Measurements from ENCODE around the gene LRRC8B.
"Not testable (repeated sequence)": the region's sequence is repeated elsewhere in the genome, so short reads cannot be mapped to it uniquely, and the experiment has no call there.

The LRRC8B gene

GRCh38 chr1:89524369-89525168 is at the start of gene LRRC8B:
Gene LRRC8B (plus strand): TSS chr1:89524829. CDS start chr1:89582651, 57,822 bp downstream.
- Mint-ChIP-seq H3K27me3 (no peaks in the 10 kb centered on the region), H3K27ac (no peak within 1 kb of the TSS), H3K9me3 (peaks cover 7% of the 10 kb centered on the region), H3K36me3 (ENCODE audit: low read depth) (peaks cover 25% of the 10 kb centered on the region), H3K4me1 (peaks cover 41% of the 10 kb centered on the region), H3K4me3 (no peak within 1 kb of the TSS)
- DNase-seq = peak; percentile 91
- ATAC-seq = peak; percentile 66

DNA sequence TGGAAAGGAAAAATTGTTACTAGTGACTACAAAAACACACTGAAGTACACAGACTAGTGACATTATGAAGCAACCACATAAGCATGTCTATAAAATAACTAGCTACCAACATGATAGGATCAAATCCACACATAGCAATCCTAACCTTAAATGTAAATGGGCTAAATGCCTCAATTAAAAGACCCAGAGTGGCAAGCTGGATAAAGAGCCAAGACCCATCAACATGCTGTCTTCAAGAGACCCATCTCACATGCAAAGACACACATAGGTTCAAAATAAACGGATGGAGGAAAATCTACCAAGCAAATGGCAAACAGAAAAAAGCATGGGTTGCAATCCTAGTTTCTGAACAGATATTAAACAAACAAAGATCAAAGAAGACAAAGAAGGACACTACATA is 49.4 kb upstream of the LRRC8B start:
- Mint-ChIP-seq H3K27ac (no peak overlapping the region), H3K9me3 (peaks cover 32% of the 10 kb centered on the region), H3K4me3 (no peak overlapping the region), H3K27me3 (peaks cover 6% of the 10 kb centered on the region), H3K4me1 (no peaks in the 10 kb centered on the region), H3K36me3 (ENCODE audit: low read depth) (peaks cover 9% of the 10 kb centered on the region)
- DNase-seq (no peak), ATAC-seq (no peak)

GRCh38 chr1:89476072-89476471 is 48.6 kb upstream of the LRRC8B start:
- Mint-ChIP-seq H3K9me3 (peaks cover 36% of the 10 kb centered on the region), H3K4me1 (no peaks in the 10 kb centered on the region), H3K27ac (no peak overlapping the region), H3K36me3 (ENCODE audit: low read depth) (peaks cover 9% of the 10 kb centered on the region), H3K4me3 (no peak overlapping the region), H3K27me3 (peaks cover 4% of the 10 kb centered on the region)
- ATAC-seq (no peak), DNase-seq (no peak)

DNA sequence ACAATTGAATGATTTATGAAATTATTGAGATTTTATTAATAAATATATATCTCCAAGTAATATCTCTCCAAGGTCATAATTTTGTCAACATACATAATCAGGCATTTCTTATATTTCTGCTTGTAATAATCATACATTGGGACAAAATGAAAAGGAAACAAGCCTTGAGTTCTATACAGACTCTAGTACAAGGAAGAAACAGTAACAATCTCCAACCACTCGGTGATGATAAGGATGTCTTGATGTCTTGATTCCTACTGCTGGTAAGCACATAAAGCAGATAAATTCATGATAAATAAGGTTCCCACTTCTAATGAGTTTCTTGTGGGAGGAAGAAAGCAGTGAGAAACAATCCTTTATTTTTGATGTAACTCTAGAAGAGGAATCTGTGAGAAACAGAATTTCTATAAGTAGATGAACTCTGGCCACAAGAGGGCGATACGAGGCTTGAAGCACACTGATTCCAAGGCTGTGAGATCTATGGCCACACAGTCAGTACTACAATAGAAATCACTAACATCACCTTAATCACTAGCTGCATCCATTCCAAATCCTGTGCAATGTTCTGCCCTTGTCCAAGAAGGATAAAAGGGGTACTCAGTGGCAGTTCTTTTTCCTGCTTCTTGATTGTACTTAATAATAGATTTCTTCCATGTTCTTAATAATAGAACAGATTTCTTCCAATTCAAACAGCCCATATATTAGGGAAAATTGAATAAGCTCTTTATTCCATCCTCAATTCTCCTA is 41.4 kb upstream of the LRRC8B start:
- Mint-ChIP-seq H3K9me3 (peaks cover 20% of the 10 kb centered on the region), H3K27ac (no peak overlapping the region), H3K36me3 (ENCODE audit: low read depth) (peaks cover 3% of the 10 kb centered on the region), H3K4me1 (peaks cover 24% of the 10 kb centered on the region), H3K27me3 (no peaks in the 10 kb centered on the region), H3K4me3 (no peak overlapping the region)
- DNase-seq (peak; percentile 78), ATAC-seq (peak; percentile 77)

- Mint-ChIP-seq H3K27ac (no peak overlapping the region), H3K4me1 (peaks cover 29% of the 10 kb centered on the region), H3K27me3 (no peaks in the 10 kb centered on the region), H3K9me3 (peaks cover 20% of the 10 kb centered on the region), H3K4me3 (no peak overlapping the region), H3K36me3 (ENCODE audit: low read depth) (peaks cover 3% of the 10 kb centered on the region)
- no peak for ATAC-seq
- DNase-seq = no peak
Observed at GRCh38 chr1:89483757-89484077, 40.9 kb upstream of the LRRC8B start.

DNA sequence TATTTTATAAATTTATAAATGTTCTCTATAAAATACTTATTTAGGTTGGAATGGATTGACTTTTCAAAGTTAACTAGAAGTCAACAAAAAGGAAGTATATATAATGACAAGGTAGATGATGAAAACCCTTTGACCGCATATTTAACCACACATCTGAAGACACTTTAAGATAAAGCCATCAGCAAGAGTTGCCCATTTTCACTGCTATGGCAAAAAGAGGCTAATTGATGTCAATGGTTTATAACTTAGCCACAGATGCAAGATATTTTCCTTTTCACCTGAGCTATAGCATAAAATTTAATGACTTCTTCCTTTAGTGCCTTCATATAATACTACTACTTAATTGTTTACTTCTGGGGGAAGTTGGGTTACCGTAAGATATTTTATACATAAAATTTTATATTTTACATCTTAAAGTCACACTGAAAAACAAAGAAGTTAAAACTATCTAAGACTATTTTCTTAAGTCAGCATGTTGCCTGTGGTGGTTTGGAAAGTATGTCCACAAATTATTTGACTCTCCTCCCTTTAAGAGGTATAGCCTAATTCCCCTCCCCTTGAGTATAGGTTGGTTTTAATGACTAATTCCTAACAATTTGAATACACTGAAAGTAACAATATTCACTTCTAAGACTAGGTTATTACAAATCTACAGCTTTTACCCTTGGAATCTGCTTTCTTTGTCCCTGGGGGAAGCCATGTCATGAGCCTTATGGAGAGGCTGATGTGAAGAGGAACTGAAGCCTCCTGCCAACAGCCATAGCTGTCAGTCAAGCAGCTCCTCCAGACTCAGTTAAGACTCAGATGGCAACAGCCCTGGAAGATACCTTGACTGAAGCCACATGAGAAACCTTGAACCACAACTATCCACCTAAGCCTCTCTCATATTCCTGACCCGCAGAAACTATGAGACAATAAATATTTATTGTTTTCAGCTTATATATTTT is 40.3 kb upstream of the LRRC8B start:
- Mint-ChIP-seq H3K4me1 (peaks cover 32% of the 10 kb centered on the region), H3K36me3 (ENCODE audit: low read depth) (peaks cover 3% of the 10 kb centered on the region), H3K27ac (no peak overlapping the region), H3K27me3 (no peaks in the 10 kb centered on the region), H3K4me3 (no peak overlapping the region), H3K9me3 (peaks cover 19% of the 10 kb centered on the region)
- ATAC-seq (peak; percentile 42), DNase-seq (no peak)

- H3K27ac Mint-ChIP-seq = peak overlapping the region; percentile 62
Observed at GRCh38 chr1:89487972-89488371, 36.7 kb upstream of the LRRC8B start.

GRCh38 chr1:89489047-89489729 is 35.4 kb upstream of the LRRC8B start:
- Mint-ChIP-seq H3K27ac (no peak overlapping the region), H3K4me3 (no peak overlapping the region), H3K36me3 (ENCODE audit: low read depth) (peaks cover 6% of the 10 kb centered on the region), H3K27me3 (no peaks in the 10 kb centered on the region), H3K4me1 (peaks cover 24% of the 10 kb centered on the region), H3K9me3 (peaks cover 3% of the 10 kb centered on the region)
- no peak for ATAC-seq
- no peak for DNase-seq

More at GRCh38 chr1:89487972-89488371, 36.7 kb upstream of the LRRC8B start:
- H3K9me3 Mint-ChIP-seq = peaks cover 3% of the 10 kb centered on the region
- DNase-seq (no peak), ATAC-seq (peak; percentile 67)
- no peaks in the 10 kb centered on the region for H3K27me3 Mint-ChIP-seq
- H3K4me1 Mint-ChIP-seq = peaks cover 32% of the 10 kb centered on the region
- H3K4me3 Mint-ChIP-seq = no peak overlapping the region
- H3K36me3 Mint-ChIP-seq (ENCODE audit: low read depth) = peaks cover 6% of the 10 kb centered on the region

- DNase-seq = no peak
- H3K9me3 Mint-ChIP-seq = peaks cover 3% of the 10 kb centered on the region
- no peaks in the 10 kb centered on the region for H3K27me3 Mint-ChIP-seq
- H3K4me1 Mint-ChIP-seq = peaks cover 17% of the 10 kb centered on the region
- no peak overlapping the region for H3K27ac Mint-ChIP-seq
- no peak overlapping the region for H3K4me3 Mint-ChIP-seq
- H3K36me3 Mint-ChIP-seq (ENCODE audit: low read depth) = peaks cover 6% of the 10 kb centered on the region
- ATAC-seq = no peak
Observed at GRCh38 chr1:89490389-89490788, 34.2 kb upstream of the LRRC8B start.

- Mint-ChIP-seq H3K4me1 (no peaks in the 10 kb centered on the region), H3K27ac (no peak overlapping the region), H3K9me3 (no peaks in the 10 kb centered on the region), H3K4me3 (no peak overlapping the region), H3K27me3 (no peaks in the 10 kb centered on the region), H3K36me3 (ENCODE audit: low read depth) (no peaks in the 10 kb centered on the region)
- ATAC-seq (no peak), DNase-seq (no peak)
Observed at GRCh38 chr1:89499320-89499719, 25.3 kb upstream of the LRRC8B start.

- no peaks in the 10 kb centered on the region for H3K9me3 Mint-ChIP-seq
- H3K27ac Mint-ChIP-seq = no peak overlapping the region
- DNase-seq = no peak
- peaks cover 5% of the 10 kb centered on the region for H3K27me3 Mint-ChIP-seq
- no peak for ATAC-seq
- H3K36me3 Mint-ChIP-seq (ENCODE audit: low read depth) = no peaks in the 10 kb centered on the region
- H3K4me1 Mint-ChIP-seq = no peaks in the 10 kb centered on the region
- H3K4me3 Mint-ChIP-seq = no peak overlapping the region
Observed at GRCh38 chr1:89502042-89502441, 22.6 kb upstream of the LRRC8B start.

DNA sequence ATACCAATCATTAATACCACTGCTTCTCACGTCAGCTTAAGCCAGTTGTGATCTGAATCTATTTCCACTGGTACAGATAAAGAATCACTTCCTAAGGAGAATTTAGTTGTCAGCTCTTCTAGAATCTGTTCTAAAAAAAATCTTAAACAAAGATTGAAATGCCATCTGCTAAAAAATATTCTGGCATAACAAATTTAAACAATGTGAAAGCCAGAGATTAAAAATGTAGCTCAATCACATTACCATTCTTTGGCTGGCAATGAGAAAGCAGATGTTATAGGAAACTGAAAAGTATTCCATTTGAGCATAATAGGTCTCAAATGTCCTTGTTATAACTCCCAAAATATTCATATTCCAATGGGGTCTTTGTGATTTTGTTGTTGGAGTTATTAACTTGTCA is 21.7 kb upstream of the LRRC8B start:
- Mint-ChIP-seq H3K4me3 (no peak overlapping the region), H3K27ac (no peak overlapping the region), H3K36me3 (ENCODE audit: low read depth) (no peaks in the 10 kb centered on the region)

DNA sequence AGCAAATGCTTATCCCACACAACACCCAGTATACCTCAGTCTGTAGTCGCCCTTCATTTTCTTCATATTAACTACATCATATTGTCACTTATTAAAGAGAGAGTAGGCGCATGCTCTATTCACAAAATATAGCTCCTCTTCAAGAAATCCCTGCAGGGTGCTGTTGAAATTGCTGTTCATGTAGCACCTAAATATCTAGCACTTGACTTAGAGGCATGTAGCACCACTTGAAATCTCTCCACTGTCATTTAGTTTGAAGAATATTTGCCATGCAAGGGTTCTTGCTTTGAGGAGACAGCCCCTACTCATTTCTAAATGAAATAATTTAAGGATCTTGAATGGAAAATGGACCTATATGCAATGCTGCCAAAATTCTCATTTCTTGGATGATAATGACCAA is 20.9 kb upstream of the LRRC8B start:
- H3K27me3 Mint-ChIP-seq = peaks cover 7% of the 10 kb centered on the region
- no peaks in the 10 kb centered on the region for H3K4me1 Mint-ChIP-seq
- no peak overlapping the region for H3K27ac Mint-ChIP-seq
- H3K9me3 Mint-ChIP-seq = peaks cover 5% of the 10 kb centered on the region
- H3K4me3 Mint-ChIP-seq = no peak overlapping the region
- H3K36me3 Mint-ChIP-seq (ENCODE audit: low read depth) = peaks cover 3% of the 10 kb centered on the region
- ATAC-seq (no peak), DNase-seq (no peak)

More for the DNA sequence above, 21.7 kb upstream of the LRRC8B start:
- ATAC-seq (no peak), DNase-seq (no peak)
- H3K27me3 Mint-ChIP-seq = peaks cover 7% of the 10 kb centered on the region
- no peaks in the 10 kb centered on the region for H3K4me1 Mint-ChIP-seq
- H3K9me3 Mint-ChIP-seq = no peaks in the 10 kb centered on the region

- H3K36me3 Mint-ChIP-seq (ENCODE audit: low read depth) = not testable (repeated sequence)
Observed at GRCh38 chr1:89510061-89510460, 14.6 kb upstream of the LRRC8B start.

More at GRCh38 chr1:89510061-89510460, 14.6 kb upstream of the LRRC8B start:
- not testable (repeated sequence) for H3K27me3 Mint-ChIP-seq, ATAC-seq, H3K4me3 Mint-ChIP-seq, H3K27ac Mint-ChIP-seq, H3K4me1 Mint-ChIP-seq, DNase-seq
- H3K9me3 Mint-ChIP-seq = peaks cover 15% of the 10 kb centered on the region
